Brain microvascular endothelial cell (primary cell): ENCODE results near the gene IQSEC3.

Experiments used
- DNase-seq: peaks from one replicate; pipeline ENCODE4 v3.0.0-alpha.2; 2020
- H3K27ac ChIP-seq: fragments of 250-450 bp; sonication (Bioruptor Pico); 2 replicates; pipeline ENCODE4 v1.5.1; 2020; ENCODE audit warnings: mild to moderate bottlenecking, moderate library complexity
- H3K27me3 ChIP-seq: fragments of 250-450 bp; sonication (Bioruptor Pico); replicated peaks from 2 replicates; pipeline ENCODE4 v1.5.1; 2020; ENCODE audit warnings: mild to moderate bottlenecking
- H3K36me3 ChIP-seq: fragments of 250-450 bp; sonication (Bioruptor Pico); replicated peaks from 2 replicates; pipeline ENCODE4 v1.5.1; 2020; ENCODE audit warnings: mild to moderate bottlenecking
- H3K4me3 ChIP-seq: 2 replicates; pipeline ENCODE4 v1.5.1; 2011; ENCODE audit warnings: low read depth, mild to moderate bottlenecking, control low read depth, low read length, moderate library complexity
- CTCF ChIP-seq: IDR thresholded peaks from 2 replicates; pipeline ENCODE4 v1.5.1; 2011; ENCODE audit warnings: low read depth, mild to moderate bottlenecking, moderate library complexity, low read length, control low read depth, inconsistent platforms; ENCODE audit errors: missing control alignments
- in situ Hi-C: cut with HindIII; loops from 2 replicates; pipeline ENCODE4 v1.10.0; 2017; ENCODE audit warnings: low sequenced_read_pairs, low pct_ligation_motif_present

The IQSEC3 gene

GRCh38 chr12:203074-203461 is 136.5 kb downstream of the IQSEC3 start:
- no peak overlapping the region for H3K4me3 ChIP-seq
- no peak for TF ChIP-seq CTCF
- in situ Hi-C loops, result no loop called here
- no peaks in the 10 kb centered on the region for H3K36me3 ChIP-seq
- no peak for DNase-seq
- no peak overlapping the region for H3K27ac ChIP-seq
- H3K27me3 ChIP-seq, result peaks cover 5% of the 10 kb centered on the region

- Histone ChIP-seq H3K36me3 (no peaks in the 10 kb centered on the region), H3K27me3 (peaks cover 5% of the 10 kb centered on the region), H3K27ac (no peak overlapping the region), H3K4me3 (peak overlapping the region; percentile 30)
- DNase-seq, result no peak
- in situ Hi-C loops, result no loop called here
- no peak for TF ChIP-seq CTCF
Observed at GRCh38 chr12:203462-204260, 137.1 kb downstream of the IQSEC3 start.

GRCh38 chr12:204261-204678 is 137.7 kb downstream of the IQSEC3 start:
- H3K27me3 ChIP-seq, result peaks cover 5% of the 10 kb centered on the region
- no peak for TF ChIP-seq CTCF
- H3K27ac ChIP-seq, result no peak overlapping the region
- H3K4me3 ChIP-seq, result no peak overlapping the region
- in situ Hi-C loops, result no loop called here
- DNase-seq, result no peak
- no peaks in the 10 kb centered on the region for H3K36me3 ChIP-seq

- no peak for DNase-seq
- Histone ChIP-seq H3K27ac (no peak overlapping the region), H3K27me3 (peaks cover 5% of the 10 kb centered on the region), H3K4me3 (no peak overlapping the region), H3K36me3 (no peaks in the 10 kb centered on the region)
- no peak for TF ChIP-seq CTCF
- in situ Hi-C loops, result no loop called here
Observed at GRCh38 chr12:205026-205425, 138.5 kb downstream of the IQSEC3 start.

- no peak overlapping the region for H3K27ac ChIP-seq
- H3K4me3 ChIP-seq, result no peak overlapping the region
- no peak for TF ChIP-seq CTCF
- no peak for DNase-seq
- in situ Hi-C loops, result no loop called here
- H3K36me3 ChIP-seq, result no peaks in the 10 kb centered on the region
- H3K27me3 ChIP-seq, result peaks cover 12% of the 10 kb centered on the region
Observed at GRCh38 chr12:206746-207440, 140.3 kb downstream of the IQSEC3 start.
